Activated CD8-positive, alpha-beta memory T cell treated with anti-CD3 and anti-CD28 coated beads, Interleukin-2, amount 50 U/mL, for 4 hours (primary cell): ENCODE data around the gene PGS1.

Experiments
- DNase-seq: peaks from one replicate; pipeline ENCODE4 v3.0.0-alpha.2; 2020

PGS1 gene

DNA sequence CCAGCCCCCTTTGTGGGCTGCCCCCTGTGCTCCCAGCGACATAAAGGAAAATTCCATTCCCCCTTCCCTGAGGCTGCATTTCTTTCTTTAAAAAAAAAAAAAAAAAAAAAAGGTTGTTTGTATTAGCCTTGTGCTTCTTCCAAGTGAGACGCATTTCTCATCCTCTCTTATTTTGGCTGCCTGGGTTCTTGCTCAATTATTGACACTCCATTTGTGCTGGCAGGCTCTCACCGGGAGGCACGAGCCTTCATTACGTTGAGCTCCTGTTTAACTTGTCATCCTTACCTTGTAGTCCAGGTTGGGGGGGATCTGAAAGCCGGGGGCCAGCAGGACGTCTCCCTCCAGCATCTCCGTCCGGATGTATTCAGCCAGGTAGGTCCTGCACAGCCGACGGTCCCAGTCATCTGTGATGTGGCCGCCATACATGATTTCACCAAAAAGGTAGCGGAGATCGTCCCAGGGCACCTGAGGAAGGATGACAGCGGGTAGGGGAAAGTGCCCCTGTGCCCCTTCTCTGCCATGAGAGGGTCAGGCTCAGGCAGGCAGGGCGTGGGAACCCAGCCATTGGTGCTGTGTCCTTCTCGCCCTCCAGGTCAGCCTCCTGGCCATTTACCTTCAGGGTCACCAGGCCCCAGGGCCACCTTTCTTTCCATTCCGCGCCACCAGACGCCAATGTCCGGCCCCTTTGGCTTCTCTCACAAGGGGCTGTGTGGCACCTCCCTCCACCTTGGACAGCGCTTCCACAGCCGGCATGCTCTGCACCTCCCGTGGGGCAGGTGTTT is 50.6 kb downstream of the PGS1 start:
- DNase-seq = no peak

DNA sequence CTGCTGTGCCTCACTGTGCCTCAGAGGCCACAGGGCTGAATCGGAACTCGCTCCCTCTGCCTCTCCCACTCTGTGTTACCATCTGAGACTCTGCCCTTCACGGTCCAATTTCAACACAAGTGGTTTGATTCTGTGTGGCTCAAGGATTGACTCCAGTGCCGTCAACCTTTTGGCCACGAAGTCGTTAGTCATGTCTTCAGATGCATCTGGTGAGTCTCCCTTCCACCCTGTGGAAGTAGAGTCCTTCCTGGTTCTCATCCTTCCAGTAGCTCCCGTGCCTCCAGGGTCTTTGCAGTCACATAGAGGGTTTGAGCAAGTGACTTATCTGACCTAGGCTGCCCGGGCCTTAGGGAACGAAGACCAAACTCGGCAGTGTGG is 51.2 kb downstream of the PGS1 start:
- DNase-seq = no peak

- no peak for DNase-seq
These were observed 52.6 kb downstream of the PGS1 start for GRCh38 chr17:78430892-78431691.

GRCh38 chr17:78431692-78431958 is 53.2 kb downstream of the PGS1 start:
- no peak for DNase-seq

DNA sequence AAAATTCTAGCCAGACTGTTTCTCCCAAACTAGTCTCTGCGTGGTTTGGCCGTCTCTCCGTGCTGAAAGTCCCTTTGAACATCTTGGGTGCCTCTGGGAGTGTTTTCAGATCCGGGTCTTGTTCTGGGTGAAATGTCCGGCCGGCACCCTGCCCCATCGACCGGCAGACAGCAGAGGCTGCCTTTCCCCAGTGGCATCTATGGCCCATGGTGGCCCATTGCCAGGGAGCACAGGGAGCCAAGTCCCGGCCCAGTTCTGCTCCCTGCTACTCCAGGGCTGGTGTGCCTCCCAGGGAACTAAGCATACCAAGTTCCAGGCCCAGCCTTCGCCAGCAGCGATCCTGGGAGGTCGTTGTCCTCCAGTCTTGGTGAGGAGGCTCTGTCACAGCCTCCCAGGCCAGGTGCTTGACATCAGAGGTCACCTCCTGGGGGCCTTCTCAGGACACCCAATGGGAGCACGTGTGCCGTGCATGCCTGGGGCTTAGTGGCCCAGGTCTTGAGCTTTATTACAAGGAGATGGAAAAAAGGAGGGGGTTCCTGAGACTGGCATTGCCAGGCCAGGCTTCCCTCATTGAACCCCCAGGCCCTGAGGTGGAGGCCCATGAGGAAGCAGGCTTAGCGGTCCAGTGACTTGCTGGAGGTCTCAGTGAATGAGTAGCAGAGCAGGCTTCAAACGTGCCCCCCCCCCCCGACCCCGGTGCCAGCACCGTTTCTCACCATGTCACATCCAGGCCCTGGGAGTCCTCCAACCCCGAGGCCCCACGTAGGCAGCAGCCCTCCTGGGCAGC is 54.0 kb downstream of the PGS1 start:
- no peak for DNase-seq

GRCh38 chr17:78433013-78433727 is 54.7 kb downstream of the PGS1 start:
- no peak for DNase-seq

DNA sequence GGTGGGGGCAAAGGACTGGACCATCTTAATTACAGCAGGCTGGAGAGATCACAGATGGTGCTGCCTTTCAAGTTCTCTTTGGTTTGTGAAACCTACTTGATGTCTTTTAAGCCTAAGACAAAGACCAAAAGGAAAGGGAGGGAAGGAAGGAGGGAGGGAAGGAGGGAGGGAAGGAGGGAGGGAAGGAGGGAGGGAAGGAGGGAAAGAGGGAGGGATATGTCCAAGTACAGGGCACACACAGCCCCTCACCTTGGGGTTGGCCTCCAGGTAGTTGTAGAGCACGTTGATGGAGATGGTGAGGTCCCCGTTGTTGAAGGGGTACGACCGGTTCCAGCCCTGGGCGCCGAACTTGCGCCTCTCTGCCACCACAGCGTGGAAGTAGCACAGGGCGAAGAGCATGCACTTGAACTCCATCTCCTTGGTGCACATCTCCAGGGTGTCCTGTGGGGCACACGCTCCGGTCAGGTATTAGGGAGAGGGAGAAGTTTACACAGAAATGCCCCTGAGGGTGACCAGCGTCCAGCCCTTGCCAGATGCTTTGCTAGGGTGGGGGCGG is 55.4 kb downstream of the PGS1 start:
- no peak for DNase-seq

DNA sequence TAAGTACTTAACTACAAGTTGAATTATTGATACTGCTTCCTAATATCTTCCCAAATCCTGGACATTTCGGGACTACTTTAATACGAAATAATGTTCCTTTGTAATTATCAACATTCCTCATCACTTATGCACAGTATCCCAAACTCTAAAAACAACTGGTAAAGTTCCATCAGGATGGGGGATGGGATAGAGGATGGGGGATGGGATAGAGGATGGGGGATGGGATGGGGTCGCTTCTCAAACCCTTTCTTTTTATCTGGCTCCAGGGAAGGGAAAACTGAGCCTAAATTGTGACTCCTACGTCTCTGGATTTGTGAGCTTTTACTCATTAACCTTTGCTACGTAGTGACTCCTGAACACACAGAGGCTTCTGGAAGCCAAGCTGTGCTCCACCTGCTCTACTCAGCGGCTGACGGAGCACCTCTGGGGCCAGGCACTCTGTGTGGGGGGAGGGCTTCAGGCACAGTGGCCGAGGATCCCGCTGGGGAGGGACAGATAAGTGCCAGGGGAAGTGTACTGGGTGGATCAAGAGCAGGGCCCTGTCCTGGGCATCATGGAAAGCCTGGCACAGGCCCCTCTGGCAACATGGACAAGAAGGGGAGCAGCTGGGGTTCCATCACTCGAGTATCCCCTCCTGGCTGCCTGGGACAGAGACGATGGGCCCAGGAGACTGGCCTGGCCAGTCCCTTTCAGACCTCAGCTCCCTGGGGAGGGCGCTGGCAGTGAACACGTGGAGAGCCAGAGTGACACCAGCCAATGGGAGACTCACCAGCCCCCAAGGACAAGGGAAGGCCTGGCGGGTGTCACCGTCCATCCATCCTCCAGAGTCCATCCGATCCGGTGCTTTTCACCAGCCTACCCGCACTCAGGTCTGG is 56.2 kb downstream of the PGS1 start:
- DNase-seq = no peak

DNA sequence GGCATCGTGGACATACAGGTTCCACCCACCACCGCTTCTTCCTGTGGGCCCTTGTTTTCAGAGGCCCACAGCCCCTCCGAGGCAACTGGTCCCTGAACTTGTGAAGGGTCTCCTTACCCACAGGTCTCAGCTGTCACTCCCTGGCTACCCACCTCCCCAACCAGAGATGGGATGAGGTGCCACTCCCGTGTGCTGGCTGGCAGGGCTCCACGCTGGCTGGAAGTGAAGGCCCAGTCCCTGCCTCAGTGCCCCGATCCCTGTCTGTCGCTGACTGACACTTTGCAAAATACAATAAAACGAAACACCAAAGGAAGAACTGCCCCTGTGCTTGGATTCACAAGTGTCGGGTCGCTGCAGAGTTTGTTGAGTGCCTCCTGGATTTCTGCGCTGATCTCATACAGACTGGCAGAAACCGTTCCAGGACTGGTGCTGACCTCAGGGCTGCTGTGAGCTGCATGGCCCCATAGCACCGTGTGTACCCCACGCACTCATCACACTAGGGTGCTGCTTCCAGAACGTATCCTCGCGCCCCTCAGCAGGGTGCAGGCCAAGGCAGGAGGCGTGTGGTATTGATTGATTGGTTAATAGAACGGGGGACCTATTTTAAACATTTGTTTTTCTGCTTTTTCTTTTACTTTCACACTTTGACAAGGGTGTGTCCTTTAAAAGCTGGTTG is 57.0 kb downstream of the PGS1 start:
- DNase-seq = no peak

DNA sequence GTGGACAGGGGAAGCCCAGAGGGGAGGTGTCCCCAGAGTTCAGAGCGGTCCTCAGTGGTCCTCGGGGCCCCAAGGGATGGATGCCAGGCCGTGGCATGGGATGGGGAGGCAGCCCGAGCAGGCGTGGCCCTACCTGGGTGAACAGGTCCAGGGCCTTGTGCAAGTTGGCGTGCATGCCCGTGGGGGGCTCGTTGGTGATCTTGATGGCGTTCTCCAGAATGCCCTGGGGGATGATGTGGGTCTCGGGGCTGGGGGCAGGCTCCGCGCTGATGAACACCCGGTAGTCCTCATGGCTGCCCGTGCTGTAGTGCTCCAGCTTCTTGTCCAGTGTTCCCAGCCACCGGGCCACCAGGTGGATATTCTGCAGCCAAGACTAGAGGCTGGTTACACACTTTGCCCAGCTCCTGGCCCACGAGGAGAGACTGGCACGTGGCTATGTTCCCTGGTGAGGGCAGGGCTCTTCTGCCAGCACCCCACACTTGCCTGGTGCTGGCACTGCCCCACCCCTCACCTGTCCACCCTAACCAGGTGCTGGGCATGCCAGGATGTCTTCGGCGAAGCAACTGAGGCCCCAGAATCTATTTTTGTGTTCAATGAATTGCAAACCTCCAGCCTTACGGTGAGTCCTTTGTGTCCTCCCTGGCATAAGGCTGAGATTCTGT is 59.2 kb downstream of the PGS1 start:
- no peak for DNase-seq

- no peak for DNase-seq
These were observed 59.8 kb downstream of the PGS1 start for GRCh38 chr17:78438271-78438691.

DNA sequence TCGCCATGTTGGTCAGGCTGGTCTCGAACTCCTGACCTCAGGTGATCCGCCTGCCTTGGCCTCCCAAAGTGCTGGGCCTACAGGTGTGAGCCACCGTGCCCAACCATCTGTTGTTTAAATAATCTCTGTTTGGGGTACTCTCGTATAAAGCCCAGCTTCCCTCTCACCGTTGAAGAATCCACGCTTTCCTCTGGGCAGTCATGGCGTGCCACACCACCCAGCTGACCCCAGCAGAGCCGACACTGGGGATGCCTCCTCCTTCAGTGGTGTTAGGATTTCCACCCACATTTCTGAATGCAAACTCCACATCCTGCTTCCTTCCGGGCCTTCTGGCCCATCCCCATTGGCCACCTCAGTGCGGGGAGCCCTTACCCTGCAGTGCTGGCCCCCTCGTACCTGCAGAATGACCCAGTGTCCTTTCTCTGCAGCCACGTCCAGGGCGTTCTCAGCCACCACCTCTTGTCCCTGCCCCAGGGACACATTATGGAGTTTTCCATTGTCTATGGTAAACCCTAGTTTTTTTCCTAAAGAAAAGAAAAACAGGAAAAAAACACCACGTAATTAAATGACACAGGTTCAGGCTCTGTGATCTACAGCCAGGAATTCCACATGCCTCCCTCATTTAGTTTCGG is 60.4 kb downstream of the PGS1 start:
- no peak for DNase-seq

DNA sequence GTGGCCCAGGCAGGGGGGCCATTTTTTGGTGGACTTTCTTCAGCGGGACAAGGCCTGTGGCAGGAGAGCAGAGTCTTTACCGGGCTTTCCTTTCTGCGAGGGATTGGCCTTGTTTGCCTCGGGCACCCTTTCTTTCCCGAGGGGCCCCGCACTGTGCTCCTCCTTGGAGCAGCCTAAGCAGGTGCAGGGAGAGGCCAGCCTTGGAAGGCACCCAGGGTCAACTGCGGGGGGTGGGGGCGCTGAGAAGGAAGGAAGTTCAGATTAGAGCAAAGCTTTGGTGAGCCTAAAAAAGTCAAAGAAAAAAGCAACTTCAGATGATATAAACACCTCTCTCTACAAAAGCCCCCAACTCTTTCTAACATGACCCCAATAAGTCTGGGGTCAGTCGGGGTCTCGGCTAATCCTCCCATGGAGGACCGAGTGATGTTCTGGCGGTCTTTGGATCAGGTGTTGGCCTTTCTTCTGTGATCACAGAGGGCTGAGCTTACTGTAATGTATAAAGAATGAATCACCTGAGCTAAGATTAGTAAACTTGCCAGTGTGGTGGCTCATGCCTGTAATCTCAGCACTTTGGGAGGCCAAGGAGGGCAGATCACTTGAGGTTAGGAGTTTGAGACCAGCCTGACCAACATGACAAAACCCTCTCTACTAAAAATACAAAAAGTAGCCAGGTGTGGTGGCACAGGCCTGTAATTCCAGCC is 63.0 kb downstream of the PGS1 start:
- no peak for DNase-seq

GRCh38 chr17:78442648-78443218 is 64.3 kb downstream of the PGS1 start:
- no peak for DNase-seq

DNA sequence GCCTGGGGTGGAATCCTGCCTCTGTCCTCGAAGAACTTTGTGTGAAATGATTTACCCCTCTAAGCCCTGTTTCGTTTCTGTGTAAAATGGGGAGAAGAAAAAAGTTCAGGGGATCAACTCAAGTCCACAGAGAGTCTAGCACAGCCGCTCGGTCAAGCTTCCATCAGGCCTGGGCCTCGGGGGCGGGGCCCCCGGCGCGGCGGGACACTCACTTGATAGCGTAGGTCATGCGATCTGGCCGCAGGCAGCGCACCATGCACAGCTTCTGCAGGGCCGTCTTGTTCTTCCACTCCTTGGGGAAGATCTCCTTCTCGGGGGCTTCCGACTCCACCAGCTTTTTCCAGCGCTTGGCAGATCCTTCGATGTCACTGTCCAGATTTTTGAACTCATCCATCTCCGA is 65.9 kb downstream of the PGS1 start:
- DNase-seq = no peak

- no peak for DNase-seq
These were observed 68.4 kb downstream of the PGS1 start for GRCh38 chr17:78446833-78447232.

- no peak for DNase-seq
These were observed 70.0 kb downstream of the PGS1 start for GRCh38 chr17:78448356-78448993.

DNA sequence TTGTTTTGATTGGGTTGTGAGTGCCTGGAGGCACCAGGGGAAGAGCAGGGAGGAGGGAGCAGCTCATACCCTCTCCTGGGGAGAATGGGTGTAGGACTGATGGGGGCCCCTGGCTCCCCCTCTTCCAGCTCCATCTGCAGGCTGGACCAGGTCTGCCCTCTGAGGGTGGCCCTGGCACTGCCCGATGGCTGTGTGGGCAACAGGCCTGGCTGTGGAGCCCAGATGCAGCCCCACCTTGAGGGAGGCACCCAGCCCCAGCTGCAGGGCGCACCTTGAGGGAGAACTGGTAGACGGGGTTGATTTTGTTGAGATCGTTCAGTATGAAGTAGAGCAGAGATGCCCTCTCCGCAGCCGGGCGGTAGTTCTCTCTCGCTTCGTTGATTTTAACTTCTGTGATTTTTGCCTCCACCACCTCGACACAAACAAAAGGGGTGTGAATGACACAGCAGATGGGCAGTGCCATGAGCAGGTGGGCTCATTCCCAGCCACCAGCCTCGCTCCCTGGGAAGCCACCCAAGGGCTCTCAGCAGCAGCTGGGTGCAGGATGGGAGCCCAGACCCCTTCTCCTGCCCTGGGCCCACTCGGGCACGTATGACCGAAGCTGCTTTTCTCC is 71.6 kb downstream of the PGS1 start:
- DNase-seq = no peak
